HG03280 (cell line): ENCODE measurements around the gene CCDC85A.

Experiments
- ATAC-seq: cut with Tn5 transposase; IDR thresholded peaks from one replicate; pipeline ENCODE4 v1.9.1; 2021; ENCODE audit warnings: mild to moderate bottlenecking, moderate library complexity; ENCODE audit not compliant: unreplicated experiment

The CCDC85A gene

DNA sequence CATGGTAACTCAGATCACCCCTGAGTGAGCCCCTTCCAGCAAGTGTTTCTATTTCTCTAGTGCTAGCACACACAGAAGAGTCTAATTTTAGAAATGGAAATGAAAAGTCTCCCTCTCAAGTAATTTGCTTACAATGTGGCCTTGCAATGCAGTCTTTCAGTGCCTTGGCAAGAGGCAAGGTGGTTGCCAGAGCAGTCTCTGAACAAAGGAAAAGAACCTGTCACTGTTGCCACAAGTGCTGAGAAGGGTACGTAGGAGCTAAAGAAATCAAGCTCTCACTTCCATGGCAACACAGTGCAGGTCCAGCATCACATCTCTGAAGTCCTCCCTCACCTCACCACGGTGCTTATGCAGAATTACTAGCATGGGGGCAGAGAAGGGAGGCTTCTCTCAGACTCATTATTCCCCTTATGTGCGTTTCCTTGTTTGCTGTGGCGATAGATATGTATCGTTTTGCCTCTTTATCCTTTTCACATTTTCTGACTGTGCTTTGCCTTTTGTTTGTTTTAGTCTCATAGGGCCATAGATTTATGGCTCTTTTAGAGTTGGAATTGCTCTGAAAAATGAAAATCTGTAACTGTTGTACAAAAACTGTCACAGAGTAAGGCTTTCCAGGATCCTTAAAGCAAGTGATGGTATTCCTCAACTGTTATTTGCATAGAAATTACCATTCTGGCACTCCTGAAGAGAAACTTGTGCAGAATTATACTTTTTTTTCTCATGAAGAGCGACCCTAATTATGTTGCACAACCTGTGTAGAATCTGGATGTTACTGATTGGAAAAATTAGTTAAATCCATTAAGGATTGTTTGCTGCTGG lies 164.8 kb downstream of the CCDC85A start:
- ATAC-seq, result peak; percentile 69

DNA sequence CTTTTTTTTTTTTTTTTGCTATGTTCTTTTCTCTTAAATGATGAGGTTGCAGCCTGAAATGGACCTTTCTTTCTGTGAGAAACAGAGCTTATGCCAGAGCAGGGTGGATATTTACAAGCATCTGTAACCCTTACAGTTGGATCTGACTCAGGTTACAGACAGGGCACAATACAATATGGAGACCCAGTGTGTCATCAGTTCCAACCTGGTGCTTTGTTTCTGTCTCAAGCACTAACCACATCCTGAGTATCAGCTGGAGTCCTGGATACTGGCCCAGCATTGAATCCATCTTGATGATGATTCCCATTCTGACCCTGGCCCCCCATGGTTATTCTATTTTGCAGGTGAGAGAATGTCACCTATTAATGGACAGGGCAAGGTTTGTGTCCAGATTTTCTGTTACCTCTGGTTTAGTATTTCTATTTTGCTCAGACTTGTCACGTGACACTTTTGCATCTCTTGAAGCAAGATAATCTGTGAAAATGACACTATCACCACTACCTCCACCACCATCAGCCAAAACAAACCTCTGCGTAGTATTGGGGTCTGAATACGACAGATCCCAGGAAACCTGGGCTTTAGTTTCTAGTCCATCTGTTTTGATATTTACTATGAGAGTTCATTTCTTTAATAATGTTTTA lies 174.0 kb downstream of the CCDC85A start:
- no peak for ATAC-seq

- ATAC-seq, result no peak
Measured at GRCh38 chr2:56361844-56362243, 178.1 kb downstream of the CCDC85A start.

GRCh38 chr2:56364902-56365301 lies 181.1 kb downstream of the CCDC85A start:
- ATAC-seq, result no peak

DNA sequence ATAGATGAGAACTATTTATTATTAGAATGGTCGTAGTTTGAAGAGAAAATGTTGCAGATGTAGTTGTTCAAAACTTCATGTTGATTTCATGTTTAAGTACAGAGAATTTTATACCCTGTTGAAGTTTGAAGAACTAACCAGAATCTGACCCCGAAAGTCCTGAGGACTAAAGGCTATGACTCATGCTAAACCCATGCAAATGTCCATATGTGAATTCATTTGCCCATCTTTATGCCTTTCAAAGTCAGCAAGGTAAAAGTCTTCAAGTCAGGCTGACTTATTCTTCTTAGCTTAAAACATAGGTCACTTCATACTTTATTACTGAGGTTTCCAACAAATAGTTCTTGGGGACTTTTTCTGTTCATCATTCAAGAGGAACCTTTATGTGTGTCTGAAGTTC lies 185.5 kb downstream of the CCDC85A start:
- no peak for ATAC-seq

DNA sequence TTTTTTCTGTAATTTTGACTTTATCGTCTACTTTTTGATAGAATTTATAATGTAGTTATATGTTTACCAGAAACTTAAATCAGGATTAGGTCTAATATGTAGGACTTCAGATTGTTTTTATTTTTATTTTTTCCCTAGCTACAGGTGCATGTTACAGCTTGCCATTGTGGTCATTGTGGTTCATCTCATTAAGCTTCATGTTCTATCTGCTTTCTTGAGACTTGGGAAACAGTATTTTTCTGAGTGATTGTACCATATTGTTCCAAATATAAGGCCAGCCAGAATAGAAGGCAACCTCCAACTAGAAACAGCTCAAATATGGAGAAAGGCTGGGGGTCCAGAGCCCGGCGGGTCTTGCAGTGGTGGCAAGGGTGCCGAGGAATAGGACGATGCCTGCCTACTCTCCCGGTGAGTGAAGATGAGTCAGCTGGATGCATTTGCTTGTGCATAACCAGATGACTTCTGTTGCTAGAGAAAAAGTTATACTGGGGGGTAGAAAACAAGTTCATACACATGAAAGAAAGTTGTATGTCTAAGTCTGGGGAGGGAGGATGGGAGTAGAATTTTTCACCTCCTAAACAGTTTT lies 188.4 kb downstream of the CCDC85A start:
- no peak for ATAC-seq

DNA sequence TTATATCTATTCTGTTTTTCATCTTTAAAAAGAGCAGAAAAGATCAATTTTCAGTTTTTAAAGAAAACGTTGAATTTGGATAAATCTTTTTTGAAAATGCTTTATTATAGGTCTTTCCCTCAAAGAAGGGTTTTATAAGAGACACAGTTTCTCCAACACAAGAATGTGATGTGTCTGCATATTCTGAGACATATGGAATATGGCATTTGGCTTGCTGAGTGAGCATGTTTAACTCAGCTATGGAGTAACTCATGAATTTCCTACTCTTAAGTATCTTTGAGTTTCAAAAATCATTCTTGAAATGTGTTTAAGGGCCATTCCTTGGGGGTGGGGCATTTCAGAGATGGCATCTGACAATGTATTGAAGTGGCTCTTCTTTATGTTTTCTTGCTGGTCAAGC lies 191.5 kb downstream of the CCDC85A start:
- ATAC-seq, result no peak

- ATAC-seq, result no peak
Measured at GRCh38 chr2:56376699-56377665, 193.2 kb downstream of the CCDC85A start.

DNA sequence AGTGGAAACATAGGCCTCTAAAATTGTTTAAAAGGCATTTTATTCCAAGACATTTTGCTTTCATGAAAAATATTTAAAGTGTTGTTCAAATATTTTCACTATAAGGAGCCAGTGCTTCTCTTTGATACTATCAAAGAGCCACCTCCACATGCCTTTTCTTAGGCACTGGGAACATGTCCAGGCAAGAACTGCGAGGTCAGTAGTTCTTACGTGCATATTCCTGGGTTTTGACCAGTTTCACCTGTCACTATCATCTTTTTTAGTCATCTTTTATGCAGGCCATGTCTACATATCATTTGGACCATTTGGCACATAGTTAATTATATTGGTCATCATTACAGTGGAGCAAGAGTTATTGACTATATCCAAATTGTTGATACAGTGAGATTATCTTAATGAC lies 195.3 kb downstream of the CCDC85A start:
- no peak for ATAC-seq

GRCh38 chr2:56380861-56381260 lies 197.1 kb downstream of the CCDC85A start:
- ATAC-seq, result no peak

DNA sequence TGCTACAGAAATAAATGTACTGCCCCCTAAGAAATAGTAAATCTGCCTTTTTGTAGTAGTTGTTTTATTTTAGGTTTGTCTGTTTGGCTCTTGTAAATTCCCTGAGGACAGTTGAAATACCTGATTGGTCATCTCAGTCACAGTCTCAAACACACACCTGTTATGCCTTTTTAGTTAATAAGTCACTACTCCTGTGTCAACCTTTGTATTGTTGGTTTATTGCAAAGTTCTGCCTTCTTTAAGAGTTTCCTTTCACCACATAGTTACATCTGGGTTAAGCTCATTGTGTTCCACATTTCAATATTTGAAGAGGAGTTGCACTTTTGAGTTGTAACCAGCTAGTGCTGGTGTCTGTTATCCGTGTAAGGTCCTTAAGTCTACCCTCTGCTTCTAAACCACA lies 198.7 kb downstream of the CCDC85A start:
- no peak for ATAC-seq

DNA sequence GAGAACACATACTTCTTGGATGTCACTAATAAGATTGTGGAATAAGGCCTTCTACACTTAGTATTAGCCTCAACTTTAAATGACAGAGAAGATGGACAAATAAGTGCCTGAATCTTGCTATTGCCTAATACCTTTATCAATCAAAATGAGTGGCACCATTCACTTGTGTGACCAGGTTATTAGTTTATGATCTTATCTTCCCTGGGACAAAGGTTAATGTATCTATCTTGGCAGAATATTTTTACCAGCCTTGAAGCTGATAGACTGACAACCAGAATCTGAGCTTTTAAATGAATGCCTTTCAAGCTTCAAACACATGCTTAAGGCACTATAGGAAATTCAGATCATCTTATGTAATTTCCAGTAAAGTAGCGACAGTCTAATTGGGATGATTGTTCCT lies 202.9 kb downstream of the CCDC85A start:
- no peak for ATAC-seq

DNA sequence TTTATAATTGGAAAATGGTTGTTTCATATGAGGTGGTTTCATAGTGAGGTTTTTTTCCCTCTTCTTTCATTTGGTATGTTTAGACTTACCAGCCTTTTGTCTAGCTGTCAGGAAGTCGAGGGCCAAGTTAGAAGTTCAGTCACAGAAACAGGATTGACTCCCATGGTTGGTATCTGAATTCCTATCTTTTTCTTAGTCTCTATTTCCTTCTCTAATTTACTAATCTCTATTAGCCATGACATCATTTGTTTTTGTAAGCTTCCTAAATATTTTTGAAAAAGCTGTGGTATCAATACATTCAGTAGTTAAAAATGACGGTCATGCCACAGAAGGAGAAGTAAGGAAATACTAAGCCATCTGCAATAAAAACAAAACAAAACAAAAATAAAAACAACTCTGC lies 206.9 kb downstream of the CCDC85A start:
- no peak for ATAC-seq

GRCh38 chr2:56410140-56410539 lies 226.3 kb downstream of the CCDC85A start:
- no peak for ATAC-seq

- ATAC-seq, result no peak
Measured at GRCh38 chr2:56416500-56417176, 232.8 kb downstream of the CCDC85A start.
